GM10248 (cell line): ENCODE measurements around the gene TBC1D21.

Experiments used
- CTCF ChIA-PET: fragments of 300-600 bp; sonication (Branson Sonifier 250); formaldehyde crosslinking; extraction: SDS; loops from one replicate; lab custom pipeline; 2021; ENCODE audit warnings: antibody characterized with exemption; lab: Yijun Ruan, JAX
- POLR2A ChIA-PET: fragments of 350-650 bp; sonication (Branson Sonifier 250); formaldehyde crosslinking; extraction: SDS; loops from one replicate; lab custom pipeline; 2020; ENCODE audit warnings: antibody characterized with exemption; lab: Yijun Ruan, JAX
- DNase-seq: peaks from one replicate; pipeline ENCODE4 v3.0.0; 2012; ENCODE audit errors: extremely low spot score
- TF ChIP-seq, protein P1 (sequence below): IDR thresholded peaks from 2 replicates; pipeline ENCODE4 v1.5.1; 2012; ENCODE audit warnings: mild to moderate bottlenecking, low read depth; ENCODE audit errors: extremely low read depth, missing control alignments, control extremely low read depth

TBC1D21 gene

DNA sequence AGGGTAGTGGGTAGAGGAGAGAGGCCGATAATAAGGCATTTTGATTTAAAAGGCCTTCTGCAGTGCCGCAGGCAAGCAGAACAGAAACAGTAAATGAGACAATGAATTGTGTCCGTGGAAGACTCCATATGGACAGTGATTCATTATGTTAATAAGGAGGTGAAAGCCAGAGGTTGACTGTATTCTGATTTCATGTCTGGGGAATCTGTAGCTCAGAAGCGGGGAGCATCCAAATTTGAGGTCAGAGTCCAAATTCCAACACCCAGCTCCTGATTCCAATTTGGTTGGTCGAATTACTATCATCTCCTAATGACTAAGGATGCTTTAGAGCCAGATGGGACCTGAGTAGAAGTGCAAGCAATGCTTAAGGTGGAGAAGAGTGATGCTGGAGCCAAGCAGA, 1.0 kb upstream of the TBC1D21 start:
- ChIA-PET POLR2A (no interaction called here), CTCF (interaction anchor here (1.3 to 5.3 kb wide), 5 partner anchors 11 to 195 kb away, joined by 3 to 112 read pairs (median 5); no protein-coding TSS in a partner anchor)
- TF ChIP-seq, protein P1, sequence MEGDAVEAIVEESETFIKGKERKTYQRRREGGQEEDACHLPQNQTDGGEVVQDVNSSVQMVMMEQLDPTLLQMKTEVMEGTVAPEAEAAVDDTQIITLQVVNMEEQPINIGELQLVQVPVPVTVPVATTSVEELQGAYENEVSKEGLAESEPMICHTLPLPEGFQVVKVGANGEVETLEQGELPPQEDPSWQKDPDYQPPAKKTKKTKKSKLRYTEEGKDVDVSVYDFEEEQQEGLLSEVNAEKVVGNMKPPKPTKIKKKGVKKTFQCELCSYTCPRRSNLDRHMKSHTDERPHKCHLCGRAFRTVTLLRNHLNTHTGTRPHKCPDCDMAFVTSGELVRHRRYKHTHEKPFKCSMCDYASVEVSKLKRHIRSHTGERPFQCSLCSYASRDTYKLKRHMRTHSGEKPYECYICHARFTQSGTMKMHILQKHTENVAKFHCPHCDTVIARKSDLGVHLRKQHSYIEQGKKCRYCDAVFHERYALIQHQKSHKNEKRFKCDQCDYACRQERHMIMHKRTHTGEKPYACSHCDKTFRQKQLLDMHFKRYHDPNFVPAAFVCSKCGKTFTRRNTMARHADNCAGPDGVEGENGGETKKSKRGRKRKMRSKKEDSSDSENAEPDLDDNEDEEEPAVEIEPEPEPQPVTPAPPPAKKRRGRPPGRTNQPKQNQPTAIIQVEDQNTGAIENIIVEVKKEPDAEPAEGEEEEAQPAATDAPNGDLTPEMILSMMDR, result no peak
- DNase-seq, result no peak

DNA sequence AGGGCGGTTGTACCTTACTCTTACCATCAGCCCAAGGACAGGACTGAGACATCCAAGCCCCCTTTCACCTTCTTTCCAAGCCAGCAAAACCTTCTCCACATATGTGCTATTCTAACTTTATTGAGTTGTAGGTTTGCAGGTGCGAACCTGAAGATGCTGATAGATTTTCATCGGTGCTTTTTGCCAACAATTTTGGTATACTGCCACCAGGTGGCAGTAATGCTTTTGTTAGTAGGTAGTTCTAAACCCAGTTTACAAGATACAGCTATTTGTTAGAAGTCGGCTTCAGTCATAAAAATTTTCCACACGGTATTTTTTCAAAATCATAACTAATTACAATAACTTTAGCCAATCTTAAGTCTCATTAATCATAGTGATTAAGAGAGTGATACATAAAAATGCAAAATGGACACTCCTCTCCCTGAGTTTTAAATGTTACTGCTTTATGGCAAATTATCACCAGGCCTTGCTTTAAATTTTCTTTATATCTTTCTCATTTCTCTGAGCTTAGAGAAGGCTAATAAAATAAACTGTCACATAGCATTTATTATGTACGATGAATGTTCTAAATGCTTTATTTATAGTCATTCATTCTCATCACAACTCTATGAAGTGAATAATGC, 636 bp downstream of the TBC1D21 start:
- TF ChIP-seq, protein P1, result peak; percentile 66
- ChIA-PET POLR2A (no interaction called here), CTCF (interaction anchor here (0.9 to 5.3 kb wide), 19 partner anchors 8 to 196 kb away, joined by 3 to 112 read pairs (median 5); no protein-coding TSS in a partner anchor)
- DNase-seq, result peak; percentile 53

DNA sequence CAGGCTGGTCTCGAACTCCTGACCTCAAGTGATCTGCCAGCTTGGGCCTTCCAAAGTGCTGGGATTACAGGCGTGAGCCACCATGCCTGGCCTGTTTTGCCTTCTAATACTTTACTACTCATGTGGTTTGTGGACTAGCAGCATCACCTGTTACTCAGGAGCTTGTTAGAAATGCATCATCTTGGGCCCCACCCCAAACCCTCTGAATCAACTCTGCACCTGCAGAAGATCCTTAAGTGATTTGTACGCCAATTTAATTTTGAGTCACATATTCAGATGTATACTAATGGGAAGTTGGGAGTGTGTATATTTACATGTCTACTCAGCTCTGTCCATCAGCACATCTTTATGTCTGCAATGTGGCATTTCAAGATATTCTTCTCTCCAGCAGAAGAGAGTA, 6.1 kb downstream of the TBC1D21 start:
- CTCF ChIA-PET, result interaction anchor here (0.6 to 1.1 kb wide), 2 partner anchors 9 to 28 kb away, joined by 3 read pairs; no protein-coding TSS in a partner anchor
- POLR2A ChIA-PET, result no interaction called here
- no peak for DNase-seq
- TF ChIP-seq, protein P1, result no peak

DNA sequence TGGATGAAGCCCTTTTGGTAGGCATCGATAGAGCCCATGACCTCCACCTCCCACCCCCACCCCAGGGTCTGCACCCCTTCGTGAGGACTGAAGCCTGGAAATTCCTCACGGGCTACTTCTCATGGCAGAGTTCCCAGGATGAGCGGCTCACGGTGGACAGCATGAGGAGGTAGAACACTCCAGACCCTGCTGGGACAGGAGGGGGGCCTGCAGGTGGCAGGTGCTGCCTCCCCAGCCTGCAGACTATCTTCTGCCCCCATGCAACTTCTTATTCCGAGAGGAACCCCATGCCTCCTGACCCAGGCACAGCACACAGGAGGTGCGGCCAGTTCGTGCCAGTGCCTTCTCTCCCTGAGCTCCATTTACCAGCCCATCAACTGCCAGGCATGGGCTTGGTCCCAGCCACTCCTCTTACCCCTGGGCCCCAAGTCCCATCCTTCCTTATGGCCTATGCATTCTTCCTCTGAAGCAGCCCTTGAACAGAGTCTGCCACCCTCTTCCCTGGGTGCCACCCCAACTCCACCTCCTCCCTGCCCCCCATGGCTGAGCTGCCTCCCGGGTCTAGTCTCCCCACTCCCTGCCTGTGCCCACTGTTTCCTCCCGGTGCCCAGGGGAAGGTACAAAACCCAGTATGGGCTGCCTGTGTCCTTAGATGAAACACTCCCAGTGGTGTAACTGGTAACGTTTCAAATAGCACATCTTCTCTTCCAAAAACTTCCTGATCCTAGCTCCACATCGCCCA, 8.4 kb downstream of the TBC1D21 start:
- CTCF ChIA-PET, result interaction anchor here (0.8 kb wide), 2 partner anchors 8 to 177 kb away, joined by 3 to 5 read pairs; no protein-coding TSS in a partner anchor
- DNase-seq, result no peak
- POLR2A ChIA-PET, result no interaction called here
- TF ChIP-seq, protein P1, result no peak

DNA sequence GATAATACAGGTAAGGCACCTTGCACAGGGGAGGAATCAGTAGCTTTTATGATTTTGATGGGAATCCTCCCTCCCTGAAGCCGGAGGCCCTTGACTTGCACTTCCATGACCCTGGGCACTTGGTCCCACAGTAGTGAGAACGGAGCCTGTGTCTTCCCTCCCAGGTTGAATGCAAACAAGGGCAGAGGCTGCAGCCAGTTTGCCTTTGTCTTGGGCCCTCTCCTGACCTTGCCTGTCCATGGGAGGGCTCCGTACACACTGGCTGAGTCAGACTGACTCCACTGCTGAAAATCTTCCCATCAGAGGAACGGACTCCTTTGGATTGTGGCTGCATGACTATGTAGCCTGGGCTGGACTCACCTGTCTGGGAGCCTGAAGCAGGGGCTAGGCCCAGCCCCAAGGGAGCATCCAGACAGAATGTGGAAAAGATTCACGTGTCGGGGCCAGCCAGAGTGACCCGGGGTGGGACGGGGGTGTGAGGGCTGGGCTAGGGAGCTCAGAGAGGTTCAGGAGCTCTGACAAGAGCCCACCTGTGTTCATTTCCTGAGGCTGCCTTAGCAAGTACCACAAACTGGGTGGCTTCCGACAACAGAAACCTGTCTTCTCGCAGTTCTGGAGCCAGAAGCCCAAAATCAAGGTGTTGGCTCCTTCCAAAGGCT, 9.5 kb downstream of the TBC1D21 start:
- no peak for DNase-seq
- ChIA-PET CTCF (no interaction called here), POLR2A (no interaction called here)
- TF ChIP-seq, protein P1, result no peak

DNA sequence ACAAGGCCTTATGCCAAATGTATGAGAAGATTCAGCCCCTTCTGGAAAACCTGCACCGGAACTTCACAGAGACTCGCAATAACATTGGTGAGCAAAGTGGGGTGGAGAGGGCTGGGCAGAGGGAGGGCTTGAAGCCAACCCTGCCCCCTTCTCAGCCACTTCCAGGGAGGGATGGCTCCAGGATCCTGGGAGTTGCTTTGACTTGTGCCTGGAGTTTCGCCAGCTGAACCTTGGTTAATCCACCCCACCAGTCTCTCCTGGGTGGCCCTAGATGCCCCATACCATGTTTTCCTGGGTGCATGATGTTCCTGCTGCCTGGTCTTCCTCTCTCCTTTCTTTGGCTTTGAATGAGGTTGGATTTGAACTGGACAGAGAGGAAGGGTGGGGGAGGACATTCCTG, 10.8 kb downstream of the TBC1D21 start:
- DNase-seq, result no peak
- POLR2A ChIA-PET, result no interaction called here
- TF ChIP-seq, protein P1, result no peak
- CTCF ChIA-PET, result interaction anchor here (0.8 kb wide), 1 partner anchor 10 kb away, joined by 4 read pairs; no protein-coding TSS in a partner anchor
